Osteoblast (primary cell): Measurements from ENCODE around the gene VWA1. TPM values are rescaled to one million over a fixed set of nuclear protein-coding genes. Genes with fewer than 3 reads are reported as not detected.
A peak's percentile ranks its signal among the peaks of the same experiment; 100 is the strongest.
"Not testable (repeated sequence)": the region's sequence is repeated elsewhere in the genome, so short reads cannot be mapped to it uniquely, and the experiment has no call there.

Source experiments
- DNase-seq: peaks from one replicate; pipeline ENCODE4 v3.0.0; 2011; ENCODE audit warnings: low spot score, mixed read lengths; ENCODE audit not compliant: insufficient read length; ENCODE audit errors: missing footprints
- H2AFZ ChIP-seq: 2 replicates; pipeline ENCODE4 v1.6.0; 2011; ENCODE audit warnings: mild to moderate bottlenecking, low read length
- H3K27ac ChIP-seq: 2 replicates; pipeline ENCODE4 v1.5.1; 2011; ENCODE audit warnings: mild to moderate bottlenecking, low read depth, low read length, moderate library complexity
- H3K27me3 ChIP-seq: 2 replicates; pipeline ENCODE4 v1.6.0; 2012; ENCODE audit warnings: mild to moderate bottlenecking, control low read depth, inconsistent platforms, low read length, moderate library complexity; ENCODE audit not compliant: insufficient read depth
- H3K36me3 ChIP-seq: 2 replicates; pipeline ENCODE4 v1.5.1; 2011; ENCODE audit warnings: mild to moderate bottlenecking, low read length, control low read depth, moderate library complexity; ENCODE audit not compliant: insufficient read depth
- H3K4me1 ChIP-seq: 2 replicates; pipeline ENCODE4 v1.5.1; 2011; ENCODE audit warnings: mild to moderate bottlenecking, low read length, control low read depth, moderate library complexity; ENCODE audit not compliant: insufficient read depth
- H3K4me2 ChIP-seq: 2 replicates; pipeline ENCODE4 v1.6.0; 2011; ENCODE audit warnings: mild to moderate bottlenecking, low read length; ENCODE audit not compliant: insufficient read depth
- H3K4me3 ChIP-seq: fragments of 200-600 bp; sonication (generic); 3 replicates; pipeline ENCODE4 v1.5.1; 2012; ENCODE audit warnings: mild to moderate bottlenecking, low read length, inconsistent platforms; ENCODE audit not compliant: insufficient read depth
- H3K79me2 ChIP-seq: 2 replicates; pipeline ENCODE4 v1.6.0; 2012; ENCODE audit warnings: mild to moderate bottlenecking, low read length, control low read depth, inconsistent platforms; ENCODE audit not compliant: insufficient read depth
- H3K9me3 ChIP-seq: 2 replicates; pipeline ENCODE4 v1.5.1; 2011; ENCODE audit warnings: low read depth, low read length, control low read depth
- H4K20me1 ChIP-seq: 2 replicates; pipeline ENCODE4 v1.6.0; 2012; ENCODE audit warnings: mild to moderate bottlenecking, low read length, control low read depth; ENCODE audit not compliant: insufficient read depth
- CTCF ChIP-seq: IDR thresholded peaks from 2 replicates; pipeline ENCODE4 v1.5.1; 2011; ENCODE audit warnings: mild to moderate bottlenecking, low read depth, low read length, moderate library complexity; ENCODE audit errors: extremely low read depth
- total RNA-seq: library from RNA; depleted of rRNA; stranded (reverse); fragments of >200 nt; gene quantifications from 2 replicates; pipeline ENCODE4 v1.2.3, GENCODE V29; 2012

The VWA1 gene
- total RNA-seq, 1 donor: 4.3 TPM

GRCh38 chr1:1451696-1452364 lies 16.3 kb downstream of the VWA1 start:
- Histone ChIP-seq H2AFZ (no peak overlapping the region), H3K4me2 (no peak overlapping the region), H3K4me3 (no peak overlapping the region), H3K27ac (no peak overlapping the region), H3K79me2 (no peaks in the 10 kb centered on the region), H4K20me1 (no peaks in the 10 kb centered on the region), H3K4me1 (no peaks in the 10 kb centered on the region), H3K36me3 (no peaks in the 10 kb centered on the region), H3K9me3 (no peaks in the 10 kb centered on the region), H3K27me3 (no peaks in the 10 kb centered on the region)
- DNase-seq: peak; percentile 58
- TF ChIP-seq CTCF: no peak

GRCh38 chr1:1452365-1452739 lies 16.9 kb downstream of the VWA1 start:
- H2AFZ ChIP-seq, H3K36me3 ChIP-seq, H3K4me1 ChIP-seq, H3K27ac ChIP-seq, H3K9me3 ChIP-seq, H3K27me3 ChIP-seq, H4K20me1 ChIP-seq, H3K79me2 ChIP-seq, H3K4me3 ChIP-seq, H3K4me2 ChIP-seq, DNase-seq: not testable (repeated sequence)

GRCh38 chr1:1452882-1453281 lies 17.4 kb downstream of the VWA1 start:
- Histone ChIP-seq H3K9me3 (no peaks in the 10 kb centered on the region), H4K20me1 (no peaks in the 10 kb centered on the region), H3K36me3 (no peaks in the 10 kb centered on the region), H3K27ac (no peak overlapping the region), H3K4me1 (no peaks in the 10 kb centered on the region), H2AFZ (no peak overlapping the region), H3K4me2 (no peak overlapping the region), H3K79me2 (no peaks in the 10 kb centered on the region), H3K27me3 (no peaks in the 10 kb centered on the region), H3K4me3 (no peak overlapping the region)
- DNase-seq: no peak
- TF ChIP-seq CTCF: no peak

GRCh38 chr1:1454286-1455056 lies 19.0 kb downstream of the VWA1 start:
- DNase-seq, H3K4me1 ChIP-seq, H3K4me3 ChIP-seq, H3K4me2 ChIP-seq, H3K27ac ChIP-seq, H3K9me3 ChIP-seq, H3K36me3 ChIP-seq, H2AFZ ChIP-seq, H3K79me2 ChIP-seq, H3K27me3 ChIP-seq, H4K20me1 ChIP-seq: not testable (repeated sequence)

GRCh38 chr1:1455366-1455884 lies 19.9 kb downstream of the VWA1 start:
- peak; percentile 41 for DNase-seq
- no peak overlapping the region for H3K4me2 ChIP-seq
- no peak overlapping the region for H3K4me3 ChIP-seq
- H3K27me3 ChIP-seq: no peaks in the 10 kb centered on the region
- H3K79me2 ChIP-seq: no peaks in the 10 kb centered on the region
- H2AFZ ChIP-seq: no peak overlapping the region
- TF ChIP-seq CTCF: no peak
- no peak overlapping the region for H3K27ac ChIP-seq
- no peaks in the 10 kb centered on the region for H3K36me3 ChIP-seq
- H3K4me1 ChIP-seq: no peaks in the 10 kb centered on the region
- H4K20me1 ChIP-seq: no peaks in the 10 kb centered on the region
- no peaks in the 10 kb centered on the region for H3K9me3 ChIP-seq

- not testable (repeated sequence) for H3K4me3 ChIP-seq, H3K79me2 ChIP-seq, H3K27me3 ChIP-seq, H3K4me2 ChIP-seq, H3K27ac ChIP-seq, H4K20me1 ChIP-seq, H2AFZ ChIP-seq, H3K4me1 ChIP-seq, H3K9me3 ChIP-seq, H3K36me3 ChIP-seq, DNase-seq
Observed at GRCh38 chr1:1455934-1456333, 20.4 kb downstream of the VWA1 start.
